ENCODE measurements around the gene NRCAM.

The NRCAM gene

DNA sequence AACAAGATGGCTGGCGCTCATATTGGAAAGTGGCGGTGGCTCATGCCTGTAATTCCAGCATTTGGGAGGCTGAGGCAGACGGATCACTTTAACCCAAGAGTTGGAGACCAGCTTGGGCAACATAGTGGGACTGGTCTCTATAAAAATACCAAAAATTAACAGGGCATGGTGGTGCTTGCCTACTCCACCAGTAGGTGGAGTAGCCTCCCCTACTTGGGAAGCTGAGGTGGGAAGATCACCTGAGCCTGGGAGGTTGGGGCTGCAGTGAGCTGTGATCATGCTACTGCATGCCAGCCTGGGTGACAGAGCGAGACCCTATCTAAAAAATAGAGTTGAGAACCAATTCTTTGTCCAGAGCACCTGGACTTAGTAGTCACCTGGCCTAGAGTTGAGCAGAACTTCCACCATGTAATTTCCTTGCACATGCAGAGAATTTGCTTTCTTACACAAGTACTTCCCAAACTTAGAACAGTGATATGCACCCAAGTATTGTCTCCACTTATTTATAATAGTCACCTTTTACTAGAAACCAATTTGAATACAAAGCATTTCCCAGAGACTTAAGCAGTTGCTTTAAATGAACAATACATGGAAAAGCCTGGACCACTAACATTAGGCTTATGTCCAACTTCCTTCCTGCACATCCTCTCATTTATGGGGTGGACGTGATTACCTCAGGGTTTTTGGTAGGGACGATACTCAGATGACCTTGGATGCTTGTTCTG, 342.0 kb downstream of the NRCAM start:
- DNase-seq = no peak

- no peak for DNase-seq
Measured at GRCh38 chr7:108112683-108113082, 343.6 kb downstream of the NRCAM start.

DNA sequence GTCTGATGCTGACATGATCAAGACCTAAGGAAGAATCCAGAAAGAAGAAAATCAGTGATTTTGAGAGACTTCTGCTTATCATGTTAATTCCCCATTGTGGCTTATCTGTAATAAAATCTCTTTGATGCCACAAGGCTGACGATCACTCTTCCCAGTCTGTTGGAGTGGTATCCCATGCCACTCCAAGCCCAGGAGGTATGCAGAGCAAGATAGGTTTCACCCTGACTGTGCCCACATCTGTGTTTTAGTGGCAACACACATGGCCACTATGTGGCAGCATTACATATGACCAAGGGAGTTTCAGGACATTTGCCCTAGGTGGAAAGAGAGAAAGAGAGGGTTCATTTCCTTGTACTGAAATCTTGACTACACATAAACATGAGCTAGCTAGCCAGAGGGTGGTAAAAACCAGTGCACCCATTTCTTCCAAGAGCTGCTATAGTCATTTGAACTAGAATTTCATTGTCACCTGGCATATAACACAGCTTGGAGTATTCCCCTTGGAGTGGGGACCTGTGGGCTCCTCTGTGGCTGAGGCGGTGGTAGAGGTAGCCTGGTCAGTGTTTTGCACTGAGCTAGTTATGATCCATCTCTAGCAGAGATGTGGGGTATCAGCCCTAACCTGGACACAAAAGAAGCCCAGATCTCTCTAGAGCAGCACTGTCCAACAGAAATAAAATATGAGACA, 346.9 kb downstream of the NRCAM start:
- DNase-seq = no peak

DNA sequence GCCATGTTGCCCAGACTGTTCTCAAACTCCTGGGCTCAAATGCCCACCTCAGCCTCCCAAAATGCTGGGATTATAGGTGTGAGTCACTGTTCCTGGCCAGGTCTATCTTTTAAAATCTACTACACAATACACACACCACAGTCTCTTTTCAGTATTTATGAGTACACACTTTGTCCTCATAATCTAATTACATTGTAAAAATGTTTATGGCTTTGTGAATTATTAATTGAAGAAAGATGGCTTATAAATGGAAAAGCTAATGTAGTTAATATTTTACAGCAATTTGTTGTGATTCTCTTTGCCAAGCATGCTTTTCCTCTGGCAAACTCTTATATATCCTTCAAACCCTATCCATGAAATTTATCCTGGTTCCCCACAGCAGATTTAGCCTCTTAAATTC, 348.1 kb downstream of the NRCAM start:
- no peak for DNase-seq

GRCh38 chr7:108104324-108104723, 351.9 kb downstream of the NRCAM start:
- DNase-seq = no peak

DNA sequence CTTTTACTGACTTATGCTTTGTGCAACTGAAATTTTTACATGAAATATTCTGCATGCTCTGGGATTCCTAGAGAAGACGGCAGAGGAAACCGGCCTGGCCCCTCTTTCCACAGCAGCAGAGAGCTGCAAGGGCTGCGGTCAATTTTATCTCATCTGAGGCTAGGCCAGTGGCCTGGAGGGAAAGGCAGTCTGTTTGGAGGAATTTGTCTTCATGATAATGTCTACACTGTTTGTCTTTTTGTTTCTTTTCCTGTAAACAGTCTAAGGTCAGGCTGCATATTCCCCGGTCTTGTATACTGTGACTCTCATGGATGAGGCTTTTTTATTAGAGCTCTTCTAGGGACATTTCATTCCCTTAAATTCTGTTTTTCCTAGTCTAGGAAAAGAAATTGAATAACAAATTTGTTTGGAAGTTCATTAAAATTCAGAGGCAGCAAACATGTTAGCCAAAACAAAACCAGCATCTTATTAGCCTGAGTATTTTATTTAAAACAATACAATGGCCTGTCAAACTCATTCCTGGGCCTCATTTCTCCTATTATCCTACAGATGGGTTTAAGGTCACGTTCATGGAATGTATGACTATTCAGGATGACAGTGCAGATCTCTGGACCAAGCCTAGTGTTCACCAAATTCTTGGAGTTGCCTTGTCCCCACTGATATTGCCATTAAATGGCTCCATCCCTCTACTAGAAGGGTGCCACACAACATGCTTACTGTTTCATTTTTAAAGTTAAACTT, 352.5 kb downstream of the NRCAM start:
- DNase-seq = no peak

DNA sequence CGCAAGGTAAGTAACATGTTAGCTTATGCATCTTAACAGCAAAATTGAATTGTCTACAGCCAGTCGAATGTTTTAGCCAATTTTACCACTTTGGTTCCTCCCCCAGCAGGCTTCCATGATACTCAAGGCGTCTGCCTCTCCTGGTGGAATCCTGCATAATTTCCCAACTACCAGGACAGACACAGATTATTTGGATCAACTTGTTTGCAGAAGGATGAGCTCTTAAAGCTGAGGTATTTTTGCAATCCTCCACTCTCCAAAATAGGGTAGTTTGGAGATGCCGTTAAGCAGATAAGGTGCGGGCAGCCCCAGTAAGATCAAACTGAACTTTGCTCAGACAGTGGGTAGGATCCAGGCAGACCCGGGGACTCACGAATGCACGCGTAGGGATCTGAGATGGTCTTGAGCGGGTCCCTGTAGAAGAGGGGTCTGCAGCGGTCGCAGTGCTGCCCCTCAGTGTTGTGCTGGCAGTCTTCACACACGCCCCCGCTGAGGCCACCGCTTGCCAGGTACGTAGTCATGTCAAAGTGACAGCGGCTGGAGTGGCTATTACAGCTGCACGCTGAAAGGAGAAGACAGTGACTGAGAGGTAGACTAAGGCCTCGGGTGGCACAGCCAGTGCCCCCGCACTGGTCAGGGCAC, 353.4 kb downstream of the NRCAM start:
- DNase-seq = no peak

DNA sequence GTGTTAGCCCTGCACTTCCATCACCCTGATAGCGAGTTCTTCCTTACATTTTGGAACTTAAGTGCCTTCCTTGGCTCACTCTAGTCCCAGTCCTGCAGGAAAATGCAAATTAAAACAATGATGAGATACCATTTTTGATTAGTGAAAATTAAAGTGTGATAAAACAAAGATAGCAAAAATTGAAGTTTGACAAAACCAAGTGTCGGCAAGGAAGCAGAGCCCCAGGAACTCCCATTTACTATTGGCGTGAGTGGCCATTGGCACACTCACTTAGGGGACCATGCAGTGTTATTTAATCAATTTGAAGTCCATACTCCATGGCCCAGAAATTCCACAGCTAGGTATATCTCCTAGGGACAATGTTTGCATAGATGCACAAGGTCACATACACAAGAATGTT, 354.5 kb downstream of the NRCAM start:
- DNase-seq = no peak

GRCh38 chr7:108099713-108100112, 356.5 kb downstream of the NRCAM start:
- no peak for DNase-seq

DNA sequence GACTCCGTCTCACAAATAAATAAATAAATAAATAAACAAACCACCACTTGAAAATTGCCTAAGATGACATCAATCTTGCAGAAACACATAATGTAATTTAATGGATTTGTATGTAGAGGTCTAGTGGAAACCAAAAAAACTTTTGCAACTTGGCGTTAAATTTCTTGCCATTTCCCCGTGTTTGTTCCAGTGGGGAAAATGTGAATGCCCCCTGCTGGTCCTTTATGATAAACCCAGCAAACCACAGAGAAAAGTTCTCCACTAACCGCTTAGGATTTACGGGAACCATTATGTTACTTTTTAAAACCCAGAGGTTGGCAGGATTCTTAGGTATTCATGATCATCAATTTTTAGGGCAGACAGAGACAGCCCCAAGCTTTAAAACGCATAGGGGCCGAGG, 358.5 kb downstream of the NRCAM start:
- no peak for DNase-seq
